ENCODE data around the gene SH3RF3.

Gene SH3RF3

GRCh38 chr2:109173311-109174171, 44.5 kb downstream of the SH3RF3 start:
- no peak overlapping the region for H3K4me3 ChIP-seq (ENCODE audit: low read depth, low read length)
- TF ChIP-seq CTCF (IDR thresholded peaks at IDR 0.05; ENCODE audit: borderline replicate concordance, insufficient read depth, low read depth, low read length) = no peak

GRCh38 chr2:109174214-109174613, 45.2 kb downstream of the SH3RF3 start:
- H3K4me3 ChIP-seq (ENCODE audit: low read depth, low read length) = no peak overlapping the region
- no peak for TF ChIP-seq CTCF (IDR thresholded peaks at IDR 0.05; ENCODE audit: borderline replicate concordance, insufficient read depth, low read depth, low read length)

GRCh38 chr2:109174626-109175349, 45.8 kb downstream of the SH3RF3 start:
- no peak overlapping the region for H3K4me3 ChIP-seq (ENCODE audit: low read depth, low read length)
- no peak for TF ChIP-seq CTCF (IDR thresholded peaks at IDR 0.05; ENCODE audit: borderline replicate concordance, insufficient read depth, low read depth, low read length)

GRCh38 chr2:109175350-109175678, 46.3 kb downstream of the SH3RF3 start:
- TF ChIP-seq CTCF (IDR thresholded peaks at IDR 0.05; ENCODE audit: borderline replicate concordance, insufficient read depth, low read depth, low read length) = no peak
- H3K4me3 ChIP-seq (ENCODE audit: low read depth, low read length) = no peak overlapping the region

- TF ChIP-seq CTCF (IDR thresholded peaks at IDR 0.05; ENCODE audit: borderline replicate concordance, insufficient read depth, low read depth, low read length) = no peak
- H3K4me3 ChIP-seq (ENCODE audit: low read depth, low read length) = no peak overlapping the region
These were observed 47.9 kb downstream of the SH3RF3 start for GRCh38 chr2:109176928-109177327.

GRCh38 chr2:109177635-109178034, 48.6 kb downstream of the SH3RF3 start:
- H3K4me3 ChIP-seq (ENCODE audit: low read depth, low read length) = no peak overlapping the region
- TF ChIP-seq CTCF (IDR thresholded peaks at IDR 0.05; ENCODE audit: borderline replicate concordance, insufficient read depth, low read depth, low read length) = no peak

- no peak for TF ChIP-seq CTCF (IDR thresholded peaks at IDR 0.05; ENCODE audit: borderline replicate concordance, insufficient read depth, low read depth, low read length)
These were observed 50.0 kb downstream of the SH3RF3 start for GRCh38 chr2:109178968-109179367.

More at GRCh38 chr2:109178968-109179367, 50.0 kb downstream of the SH3RF3 start:
- H3K4me3 ChIP-seq (ENCODE audit: low read depth, low read length) = no peak overlapping the region
